Type B pancreatic cell (in vitro differentiated cells): ENCODE results near the gene SRCAP. TPM values are rescaled to one million over a fixed set of nuclear protein-coding genes. Genes with fewer than 3 reads are reported as not detected.

Source experiments
- DNase-seq: peaks from one replicate; pipeline ENCODE4 v3.0.0; 2021; ENCODE audit warnings: mixed read lengths; ENCODE audit not compliant: unreplicated experiment; ENCODE audit errors: extremely low spot score
- H3K27ac Mint-ChIP-seq: 2 replicates; pipeline ENCODE4 v1.8.0; 2021; ENCODE audit warnings: mild to moderate bottlenecking, mixed read lengths
- H3K27me3 Mint-ChIP-seq: 2 replicates; pipeline ENCODE4 v1.8.0; 2021; ENCODE audit warnings: mixed read lengths
- H3K36me3 Mint-ChIP-seq: 2 replicates; pipeline ENCODE4 v1.8.0; 2021; ENCODE audit warnings: mixed read lengths
- H3K4me1 Mint-ChIP-seq: one replicate; pipeline ENCODE4 v1.8.0; 2021; ENCODE audit warnings: mixed read lengths; ENCODE audit not compliant: unreplicated experiment
- H3K4me3 Mint-ChIP-seq: 2 replicates; pipeline ENCODE4 v1.8.0; 2021; ENCODE audit warnings: mild to moderate bottlenecking, mixed read lengths
- H3K9me3 Mint-ChIP-seq: 2 replicates; pipeline ENCODE4 v1.8.0; 2021; ENCODE audit warnings: mixed read lengths
- CTCF ChIP-seq: fragments of 200-600 bp; sonication (generic); conservative IDR thresholded peaks from 2 replicates; pipeline ENCODE4 v1.5.0; 2021; ENCODE audit warnings: antibody characterized with exemption, mild to moderate bottlenecking
- total RNA-seq: library from RNA; stranded (reverse); gene quantifications from 2 replicates; pipeline ENCODE4 v1.2.1, GENCODE V29; 2021; ENCODE audit warnings: low replicate concordance

SRCAP gene
- total RNA-seq, 1 donor from 2014 or later, result 73.5 TPM

DNA sequence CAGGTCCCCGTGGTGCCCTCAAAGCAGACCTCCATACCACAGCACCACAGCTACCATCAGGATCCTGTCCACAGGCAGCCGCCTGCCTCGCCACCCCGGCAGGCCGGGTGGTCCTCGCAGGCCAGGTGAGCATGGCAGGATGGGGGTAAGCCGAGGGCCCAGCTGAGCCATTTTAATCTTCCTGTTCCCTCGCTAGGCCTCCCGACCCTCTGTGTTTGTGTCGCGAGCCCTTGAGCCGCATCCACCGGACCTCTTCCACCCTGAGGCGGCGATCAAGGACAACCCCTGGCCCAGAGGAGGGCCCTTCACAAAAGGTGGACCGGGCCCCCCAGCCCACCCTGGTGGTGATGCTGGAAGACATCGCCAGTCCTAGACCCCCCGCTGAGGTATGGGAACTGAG is 46.3 kb upstream of the SRCAP start:
- no peak for DNase-seq
- Mint-ChIP-seq H3K4me3 (peak overlapping the region; percentile 86), H3K4me1 (peaks cover 16% of the 10 kb centered on the region), H3K27ac (no peak overlapping the region), H3K9me3 (no peaks in the 10 kb centered on the region), H3K36me3 (peaks cover 3% of the 10 kb centered on the region), H3K27me3 (no peaks in the 10 kb centered on the region)
- TF ChIP-seq CTCF, result no peak

DNA sequence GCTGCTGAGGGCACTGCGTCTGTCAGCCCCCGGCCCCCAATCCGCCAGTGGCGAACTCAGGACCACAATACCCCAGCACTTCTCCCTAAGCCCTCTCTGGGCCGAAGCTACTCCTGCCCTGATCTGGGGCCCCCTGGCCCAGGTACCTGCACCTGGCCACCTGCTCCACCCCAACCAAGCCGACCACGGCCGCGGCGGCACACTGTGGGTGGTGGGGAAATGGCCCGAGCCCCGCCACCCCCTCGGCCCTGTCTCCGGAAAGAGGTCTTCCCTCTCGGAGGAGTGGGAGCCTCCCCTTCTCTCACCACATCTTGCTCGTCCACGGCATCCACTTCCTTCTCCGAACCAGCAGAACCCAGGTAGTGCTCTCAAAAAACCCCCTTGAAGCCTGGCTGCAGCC is 44.1 kb upstream of the SRCAP start:
- no peak for TF ChIP-seq CTCF
- Mint-ChIP-seq H3K36me3 (peaks cover 7% of the 10 kb centered on the region), H3K4me1 (peaks cover 16% of the 10 kb centered on the region), H3K27me3 (no peaks in the 10 kb centered on the region), H3K9me3 (no peaks in the 10 kb centered on the region), H3K4me3 (no peak overlapping the region), H3K27ac (no peak overlapping the region)
- DNase-seq, result no peak

DNA sequence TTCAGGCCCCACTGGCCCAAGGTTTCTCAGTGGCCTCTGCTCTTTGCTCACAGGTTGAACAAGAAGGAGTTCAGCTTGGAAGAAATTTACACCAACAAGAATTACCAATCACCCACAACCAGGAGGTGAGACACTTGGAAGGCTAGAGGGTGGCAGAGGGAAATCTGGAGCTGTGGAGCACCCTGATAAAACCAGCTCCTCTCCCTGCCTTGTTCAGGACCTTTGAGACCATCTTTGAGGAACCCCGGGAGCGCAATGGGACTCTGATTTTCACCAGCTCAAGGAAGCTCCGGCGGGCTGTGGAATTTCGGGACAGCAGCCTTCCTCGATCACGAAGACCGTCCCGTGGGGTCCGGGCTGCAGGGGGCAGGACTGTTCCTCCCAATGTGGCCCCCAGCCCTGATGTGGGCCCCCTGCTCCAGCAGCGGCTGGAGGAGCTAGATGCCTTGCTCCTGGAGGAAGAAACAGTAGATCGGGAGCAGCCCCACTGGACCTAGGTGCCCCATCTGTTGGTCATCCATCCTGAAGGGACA is 43.1 kb upstream of the SRCAP start:
- Mint-ChIP-seq H3K9me3 (no peaks in the 10 kb centered on the region), H3K36me3 (peaks cover 7% of the 10 kb centered on the region), H3K4me3 (peak overlapping the region; percentile 73), H3K27ac (peak overlapping the region; percentile 20), H3K4me1 (peaks cover 21% of the 10 kb centered on the region), H3K27me3 (no peaks in the 10 kb centered on the region)
- no peak for TF ChIP-seq CTCF
- DNase-seq, result no peak

DNA sequence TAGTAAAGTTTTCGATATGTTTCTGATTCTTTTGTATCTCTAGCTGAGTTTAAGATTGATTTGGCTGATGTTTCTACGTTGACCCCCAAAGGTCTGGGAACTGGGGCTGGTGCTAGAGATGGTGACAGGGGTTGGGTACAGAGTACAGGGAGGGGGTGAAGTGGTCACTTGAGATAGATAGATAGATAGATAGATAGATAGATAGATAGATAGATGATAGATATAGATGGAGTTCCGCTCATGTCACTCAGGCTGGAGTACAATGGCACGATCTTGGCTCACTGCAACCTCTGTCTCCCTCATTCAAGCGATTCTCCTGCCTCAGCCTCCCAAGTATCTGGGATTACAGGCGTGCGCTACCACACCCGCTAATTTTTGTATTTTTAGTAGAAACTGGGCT is 42.6 kb upstream of the SRCAP start:
- H3K27ac Mint-ChIP-seq, result peak overlapping the region; percentile 20
- H3K9me3 Mint-ChIP-seq, result no peaks in the 10 kb centered on the region
- DNase-seq, result no peak
- TF ChIP-seq CTCF, result no peak
- peaks cover 25% of the 10 kb centered on the region for H3K4me1 Mint-ChIP-seq
- no peaks in the 10 kb centered on the region for H3K27me3 Mint-ChIP-seq
- peaks cover 7% of the 10 kb centered on the region for H3K36me3 Mint-ChIP-seq
- peak overlapping the region; percentile 73 for H3K4me3 Mint-ChIP-seq

- Mint-ChIP-seq H3K27me3 (no peaks in the 10 kb centered on the region), H3K4me1 (peaks cover 24% of the 10 kb centered on the region), H3K27ac (peak overlapping the region; percentile 99), H3K9me3 (no peaks in the 10 kb centered on the region), H3K4me3 (peak overlapping the region; percentile 86), H3K36me3 (peaks cover 7% of the 10 kb centered on the region)
- no peak for TF ChIP-seq CTCF
- DNase-seq, result no peak
These were observed 41.8 kb upstream of the SRCAP start for GRCh38 chr16:30656974-30657865.
